GM21526 (cell line): ENCODE measurements around the gene DLEC1.
"Not testable (repeated sequence)": the region's sequence is repeated elsewhere in the genome, so short reads cannot be mapped to it uniquely, and the experiment has no call there.

ENCODE experiments used
- ATAC-seq: cut with Tn5 transposase; IDR thresholded peaks from one replicate; pipeline ENCODE4 v1.9.1; 2021; ENCODE audit warnings: moderate library complexity; ENCODE audit not compliant: unreplicated experiment, low FRiP score

The DLEC1 gene

DNA sequence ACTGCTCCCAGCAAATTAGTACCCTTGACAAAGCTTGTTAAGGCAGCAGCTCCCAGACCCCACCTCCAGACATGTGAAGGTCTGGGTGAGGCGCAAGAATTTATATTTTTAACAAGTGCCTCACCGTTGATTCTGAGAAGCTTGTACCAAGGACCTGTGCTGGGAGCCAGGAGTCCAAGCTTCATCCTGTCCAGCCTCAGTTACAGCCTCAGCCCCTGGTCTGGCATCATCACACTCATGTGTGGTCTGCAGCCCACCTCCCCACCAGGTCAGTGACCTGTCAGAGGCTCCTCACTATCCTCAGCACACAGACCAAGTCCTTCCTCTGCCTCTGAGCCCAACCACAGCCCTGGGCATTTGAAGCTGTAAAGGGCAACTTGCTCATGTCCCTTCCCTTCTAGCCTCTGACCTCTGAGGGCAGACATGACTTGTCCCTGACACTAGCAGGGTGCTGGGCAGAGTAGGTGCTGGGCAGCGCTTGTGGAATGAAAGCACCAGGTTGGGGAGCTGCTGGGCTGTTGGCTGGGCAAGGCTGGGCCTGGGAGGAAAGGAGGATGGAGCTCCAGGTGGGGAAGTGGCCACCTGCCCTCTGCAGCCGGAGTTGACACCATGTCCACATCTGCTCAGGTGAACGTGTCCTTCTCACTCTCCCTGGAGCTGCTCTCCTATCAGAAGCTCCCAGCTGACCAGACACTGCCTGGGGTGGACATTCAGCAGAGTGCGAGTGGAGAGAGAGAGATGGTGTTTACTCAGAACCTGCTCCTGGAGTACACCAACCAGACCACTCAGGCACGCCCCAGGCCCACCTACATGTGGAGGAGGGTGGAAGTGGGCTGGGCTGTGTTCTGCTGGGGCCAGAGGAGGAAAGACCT is 81.0 kb downstream of the DLEC1 start:
- ATAC-seq: no peak

GRCh38 chr3:38120693-38121450 is 81.9 kb downstream of the DLEC1 start:
- ATAC-seq: no peak

GRCh38 chr3:38121451-38121831 is 82.4 kb downstream of the DLEC1 start:
- no peak for ATAC-seq

GRCh38 chr3:38121832-38122461 is 82.9 kb downstream of the DLEC1 start:
- no peak for ATAC-seq

- no peak for ATAC-seq
Measured at GRCh38 chr3:38122712-38123290, 83.8 kb downstream of the DLEC1 start.

DNA sequence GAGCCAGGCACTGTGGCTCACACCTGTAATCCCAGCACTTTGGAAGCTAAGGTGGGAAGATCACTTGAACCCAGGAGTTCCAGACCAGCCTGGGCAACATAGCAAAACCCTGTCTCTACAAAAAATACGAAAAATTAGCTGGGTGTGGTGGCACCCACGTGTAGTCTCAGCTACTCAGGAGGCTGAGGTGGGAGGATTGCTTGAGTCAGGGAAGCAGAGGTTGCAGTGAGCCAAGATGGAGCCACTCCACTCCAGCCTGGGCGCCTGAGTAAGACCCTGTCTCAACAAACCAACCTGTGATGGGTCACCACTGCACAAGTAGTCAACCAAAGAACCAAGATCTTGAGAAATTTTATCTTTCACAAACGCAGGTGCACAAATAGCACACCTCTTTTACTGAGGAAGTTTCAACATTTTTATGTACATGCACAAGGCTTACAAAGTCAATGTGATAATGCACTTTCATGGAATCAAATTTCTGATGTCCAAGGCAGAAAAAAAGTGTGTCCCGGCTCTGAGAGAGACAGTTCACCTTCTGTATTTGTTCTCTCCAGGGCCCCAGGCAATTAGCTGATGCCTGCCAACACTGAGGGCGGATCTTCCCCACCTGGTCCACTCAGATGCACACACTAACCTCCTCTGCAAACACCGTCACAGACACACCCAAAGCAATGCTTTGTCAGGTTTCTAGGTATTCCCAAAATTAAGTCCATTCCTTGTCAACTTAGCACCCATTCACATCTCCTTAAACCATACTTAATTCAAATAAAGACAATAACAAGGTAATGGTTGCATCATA is 85.5 kb downstream of the DLEC1 start:
- ATAC-seq: no peak

DNA sequence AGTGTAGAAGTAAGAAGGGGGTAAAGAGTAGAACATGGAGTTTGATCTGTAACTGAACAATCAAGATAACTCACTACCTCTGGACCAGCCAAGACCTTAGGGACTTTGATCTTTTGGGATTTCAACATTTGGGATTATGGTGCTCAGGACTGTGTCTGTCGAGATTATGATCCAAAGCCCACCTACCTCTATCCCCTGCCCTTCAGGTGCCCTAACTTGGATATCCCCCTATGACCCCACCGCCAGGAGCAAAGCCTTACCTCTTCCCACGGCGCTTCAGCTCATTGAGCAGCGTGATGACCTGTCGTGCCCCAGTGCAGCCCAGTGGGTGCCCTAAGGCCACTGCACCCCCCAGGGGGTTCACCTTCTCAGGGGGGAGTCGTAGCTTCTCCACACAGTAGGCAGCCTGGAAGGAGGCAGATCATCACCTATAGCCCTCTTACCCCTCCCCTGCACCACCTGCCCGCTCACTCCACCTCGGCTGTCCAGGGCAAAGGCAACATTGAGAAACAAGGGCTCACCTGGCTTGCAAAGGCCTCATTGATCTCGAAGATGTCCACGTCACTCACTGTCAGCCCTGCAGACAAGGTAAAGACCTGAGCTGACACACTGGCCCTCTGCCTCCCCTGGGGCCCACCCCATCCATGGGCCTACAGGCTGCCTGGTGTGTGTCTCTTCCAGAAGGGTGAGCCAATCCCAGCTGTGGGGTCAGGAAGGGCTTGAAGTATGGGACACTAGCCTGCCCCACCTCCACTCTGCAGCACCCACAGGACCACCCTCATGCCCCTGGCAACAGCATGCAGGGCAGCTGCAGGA is 86.5 kb downstream of the DLEC1 start:
- ATAC-seq: no peak

DNA sequence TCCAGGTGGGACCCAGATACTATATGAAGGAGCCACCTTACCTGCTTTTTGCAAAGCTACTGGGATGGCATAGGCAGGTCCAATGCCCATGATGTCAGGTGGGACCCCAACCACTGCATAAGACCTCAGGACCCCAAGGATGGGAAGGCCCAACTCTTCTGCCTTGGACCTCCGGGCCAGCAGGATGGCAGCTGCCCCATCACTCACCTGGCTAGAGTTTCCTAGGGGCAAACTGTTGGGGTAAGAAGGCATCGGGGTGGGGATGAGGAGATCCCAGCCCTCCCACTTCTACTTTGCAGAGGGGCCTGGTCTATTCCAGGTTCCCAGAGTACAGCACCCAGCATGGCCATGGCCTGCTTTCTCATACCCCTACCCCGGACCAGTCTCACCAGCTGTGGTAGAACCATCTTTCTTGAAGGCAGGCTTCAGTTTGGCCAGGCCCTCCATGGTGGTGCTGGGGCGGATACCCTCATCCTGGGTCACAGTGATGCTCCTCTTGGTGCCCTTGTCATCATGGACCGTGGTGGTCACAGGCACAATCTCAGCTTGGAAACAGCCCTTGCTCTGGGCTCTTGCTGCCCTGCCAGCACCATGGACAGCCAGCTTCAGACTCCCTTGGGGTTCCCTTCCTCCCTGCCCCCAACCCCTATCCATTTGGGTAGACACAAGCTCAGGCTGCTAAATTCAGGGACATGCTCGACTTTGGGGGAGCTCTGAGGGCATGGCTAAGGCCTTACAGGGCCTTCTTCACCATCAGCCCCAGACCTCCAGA is 87.3 kb downstream of the DLEC1 start:
- no peak for ATAC-seq

DNA sequence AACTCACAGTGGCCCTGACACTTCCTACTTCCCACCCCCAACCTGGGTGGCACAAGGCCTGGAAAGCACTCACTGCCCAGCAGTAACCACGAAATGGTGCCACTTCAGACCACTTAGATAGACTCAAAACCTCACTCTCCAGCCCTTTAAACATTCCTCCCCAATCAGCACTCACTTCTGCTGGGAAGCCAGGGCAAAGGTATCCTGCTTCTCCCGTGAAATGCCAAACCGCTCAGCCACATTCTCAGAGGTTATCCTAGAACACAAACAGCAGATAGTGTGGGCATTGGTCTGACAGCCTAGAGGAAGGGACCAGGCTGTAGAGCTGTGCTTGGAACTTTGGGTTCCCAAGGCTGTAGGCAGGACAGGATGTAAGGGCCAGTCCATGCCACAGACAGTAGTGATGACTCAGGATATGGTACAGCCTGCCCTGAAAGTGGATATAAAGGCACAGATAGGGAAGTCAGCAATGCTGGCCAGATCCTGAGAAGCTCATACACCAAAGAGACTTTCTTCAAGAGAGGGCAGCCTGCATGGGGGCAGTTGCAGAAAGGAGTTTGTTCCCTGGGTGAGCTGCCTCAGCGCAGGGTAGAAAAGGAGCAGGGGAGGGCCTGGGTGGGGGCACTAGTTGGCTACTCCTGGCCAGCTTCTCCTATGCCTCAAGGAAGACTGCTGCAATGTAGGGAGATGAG is 88.7 kb downstream of the DLEC1 start:
- ATAC-seq: no peak

DNA sequence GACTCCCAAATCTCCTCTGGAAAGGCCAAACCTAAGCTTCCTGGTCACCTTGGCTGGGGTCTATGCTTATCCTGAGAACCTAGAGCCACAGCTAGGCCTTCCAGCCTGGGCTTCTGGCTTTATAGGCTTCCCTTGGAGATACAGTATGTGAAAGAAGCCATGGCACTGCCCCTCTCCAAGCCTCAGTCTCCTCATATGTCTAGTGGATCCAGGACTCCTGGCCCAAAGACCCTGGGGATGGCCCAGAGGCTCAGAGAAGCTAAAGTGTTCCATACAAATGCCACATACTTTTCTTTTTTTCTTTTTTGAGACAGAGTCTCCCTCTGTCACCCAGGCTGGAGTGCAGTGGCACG is 89.3 kb downstream of the DLEC1 start:
- no peak for ATAC-seq

GRCh38 chr3:38129058-38129457 is 90.0 kb downstream of the DLEC1 start:
- ATAC-seq: no peak

DNA sequence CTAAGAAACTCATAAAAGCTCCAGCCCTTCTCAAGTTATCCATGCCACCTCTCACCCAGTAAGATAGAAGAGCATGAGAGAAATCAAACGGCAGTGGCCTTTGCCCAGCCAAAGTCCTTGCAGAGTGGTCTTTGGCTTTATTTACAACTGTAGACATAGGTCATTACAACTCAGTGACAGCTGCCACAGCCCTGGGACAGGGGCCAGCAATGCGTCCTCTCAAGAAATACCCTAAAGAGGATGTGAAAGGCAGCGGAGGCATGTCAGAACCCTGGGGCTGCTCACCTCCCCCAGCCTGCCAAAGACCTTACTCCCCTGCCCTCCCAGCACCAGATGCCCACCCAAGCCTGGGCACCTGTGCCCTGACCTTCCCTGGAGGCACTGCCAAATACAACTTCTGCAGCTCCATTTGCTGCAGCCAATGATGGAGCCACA is 91.6 kb downstream of the DLEC1 start:
- no peak for ATAC-seq

- no peak for ATAC-seq
Measured at GRCh38 chr3:38131621-38132369, 92.8 kb downstream of the DLEC1 start.

DNA sequence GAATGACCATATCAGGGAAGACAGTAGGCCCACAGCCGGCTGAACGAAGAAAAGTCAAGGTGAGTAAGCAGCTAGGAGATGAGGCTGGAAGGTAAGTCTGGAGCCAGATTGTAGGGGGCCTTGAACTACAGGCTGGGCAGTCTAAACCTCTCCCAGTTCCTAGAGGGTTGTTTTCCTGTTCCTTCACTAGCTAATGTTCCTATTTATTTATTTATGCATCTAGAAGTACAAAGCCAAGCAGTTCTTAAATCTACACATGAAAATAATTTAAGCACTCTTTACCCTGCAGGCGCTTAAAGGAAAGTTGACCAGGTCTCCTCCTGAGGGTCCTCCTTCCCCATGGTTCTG is 94.2 kb downstream of the DLEC1 start:
- no peak for ATAC-seq

GRCh38 chr3:38133557-38134405 is 94.8 kb downstream of the DLEC1 start:
- no peak for ATAC-seq

DNA sequence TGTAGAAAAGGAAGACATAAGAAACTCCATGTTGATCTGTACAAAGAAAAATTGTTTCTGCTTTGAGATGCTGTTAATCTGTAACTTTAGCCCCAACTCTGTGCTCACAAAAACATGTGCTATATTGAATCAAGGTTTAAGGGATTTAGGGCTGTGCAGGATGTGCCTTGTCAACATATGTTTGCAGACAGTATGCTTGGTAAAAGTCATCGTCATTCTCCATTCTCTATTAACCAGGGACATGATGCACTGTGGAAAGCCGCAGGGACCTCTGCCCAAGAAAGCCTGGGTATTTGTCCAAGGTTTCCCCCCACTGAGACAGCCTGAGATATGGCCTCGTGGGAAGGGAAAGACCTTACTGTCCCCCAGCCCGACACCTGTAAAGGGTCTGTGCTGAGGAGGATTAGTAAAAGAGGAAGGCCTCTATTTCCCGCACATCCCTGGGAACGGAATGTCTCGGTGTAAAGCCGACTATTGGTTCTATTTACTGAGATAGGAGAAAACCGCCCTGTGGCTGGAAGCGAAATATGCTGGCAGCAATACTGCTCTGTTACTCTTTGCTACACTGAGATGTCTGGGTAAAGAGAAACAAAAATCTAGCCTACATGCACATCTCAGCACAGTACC is 95.6 kb downstream of the DLEC1 start:
- ATAC-seq: not testable (repeated sequence)
